SK-N-MC (cell line): ENCODE measurements around the gene TVP23A.

Source experiments
- EZH2 ChIP-seq: fragments of 200-600 bp; sonication (generic); IDR thresholded peaks from one replicate; pipeline ENCODE4 v1.6.1; 2017; ENCODE audit warnings: antibody characterized with exemption
- FOXP2 ChIP-seq: optimal IDR thresholded peaks from 2 replicates; pipeline ENCODE3; 2011; ENCODE audit warnings: mild to moderate bottlenecking, moderate library complexity; ENCODE audit not compliant: insufficient read depth; ENCODE audit errors: extremely low read length, control extremely low read depth
- POLR2AphosphoS5 ChIP-seq: IDR thresholded peaks from 2 replicates; pipeline ENCODE4 v1.6.1; 2012; ENCODE audit warnings: mild to moderate bottlenecking, low read depth, low read length, borderline replicate concordance

GRCh38 chr16:10761373-10761772, 57.2 kb downstream of the TVP23A start:
- TF ChIP-seq EZH2 (no peak), POLR2AphosphoS5 (no peak), FOXP2 (no peak)
